Activated T-cell treated with anti-CD3 and anti-CD28 coated beads for 1 hour (primary cell): ENCODE results near the gene WSCD2.

ENCODE experiments used
- DNase-seq: peaks from one replicate; pipeline ENCODE4 v3.0.0-alpha.2; 2020; ENCODE audit warnings: low read depth

WSCD2 gene

GRCh38 chr12:108129017-108129812 is at the start of gene WSCD2:
Gene WSCD2, plus strand, starts transcription at chr12:108129288. Its CDS starts 66,545 bp downstream, at chr12:108195833.
- no peak for DNase-seq

GRCh38 chr12:108079721-108080120 is 49.4 kb upstream of the WSCD2 start:
- no peak for DNase-seq

- DNase-seq: no peak
These were observed 48.7 kb upstream of the WSCD2 start for GRCh38 chr12:108080363-108080762.

- no peak for DNase-seq
These were observed 46.6 kb upstream of the WSCD2 start for GRCh38 chr12:108082485-108082884.

GRCh38 chr12:108087900-108088299 is 41.2 kb upstream of the WSCD2 start:
- DNase-seq: no peak

- DNase-seq: no peak
These were observed 38.8 kb upstream of the WSCD2 start for GRCh38 chr12:108090107-108090899.

GRCh38 chr12:108090932-108091678 is 38.0 kb upstream of the WSCD2 start:
- DNase-seq: no peak

- DNase-seq: no peak
These were observed 37.4 kb upstream of the WSCD2 start for GRCh38 chr12:108091679-108092051.

- no peak for DNase-seq
These were observed 35.9 kb upstream of the WSCD2 start for GRCh38 chr12:108093209-108093608.

GRCh38 chr12:108094056-108094649 is 34.9 kb upstream of the WSCD2 start:
- no peak for DNase-seq

- no peak for DNase-seq
These were observed 31.8 kb upstream of the WSCD2 start for GRCh38 chr12:108097160-108097911.

- DNase-seq: no peak
These were observed 30.7 kb upstream of the WSCD2 start for GRCh38 chr12:108098374-108098773.

- DNase-seq: no peak
These were observed 30.0 kb upstream of the WSCD2 start for GRCh38 chr12:108099073-108099472.

GRCh38 chr12:108099778-108100489 is 29.2 kb upstream of the WSCD2 start:
- DNase-seq: no peak

GRCh38 chr12:108101605-108102175 is 27.4 kb upstream of the WSCD2 start:
- DNase-seq: no peak

GRCh38 chr12:108102363-108102762 is 26.7 kb upstream of the WSCD2 start:
- DNase-seq: no peak

GRCh38 chr12:108103087-108103486 is 26.0 kb upstream of the WSCD2 start:
- no peak for DNase-seq

GRCh38 chr12:108103517-108103916 is 25.6 kb upstream of the WSCD2 start:
- no peak for DNase-seq

GRCh38 chr12:108104657-108105056 is 24.4 kb upstream of the WSCD2 start:
- no peak for DNase-seq

GRCh38 chr12:108106599-108106998 is 22.5 kb upstream of the WSCD2 start:
- no peak for DNase-seq
